GM23338 (cell line): Measurements from ENCODE around the gene APMAP. TPM values are rescaled to one million over a fixed set of nuclear protein-coding genes. Genes with fewer than 3 reads are reported as not detected.

ENCODE experiments used
- ATAC-seq: fragments of 200-7000 bp; cut with Tn5 transposase; 3 replicates; pipeline ENCODE4 v1.9.1; 2020
- DNase-seq: peaks from one replicate; pipeline ENCODE4 v3.0.0-alpha.2; 2015; ENCODE audit warnings: low spot score
- H2AFZ ChIP-seq: fragments of 200-600 bp; sonication (generic); 2 replicates; pipeline ENCODE4 v1.8.0; 2016; ENCODE audit warnings: antibody characterized with exemption, mild to moderate bottlenecking, moderate library complexity
- H3F3A ChIP-seq: fragments of 200-600 bp; sonication (generic); replicated peaks from 2 replicates; pipeline ENCODE4 v1.8.0; 2017; ENCODE audit warnings: antibody characterized with exemption, mixed run types, low read depth
- H3K27ac ChIP-seq: fragments of 200-600 bp; sonication (generic); 2 replicates; pipeline ENCODE4 v1.6.1; 2016; ENCODE audit warnings: low read depth
- H3K27me3 ChIP-seq: fragments of 200-600 bp; sonication (generic); 2 replicates; pipeline ENCODE4 v1.8.0; 2016; ENCODE audit warnings: mild to moderate bottlenecking, mixed run types, moderate library complexity; ENCODE audit not compliant: insufficient read depth
- H3K36me3 ChIP-seq: fragments of 200-600 bp; sonication (generic); 2 replicates; pipeline ENCODE4 v1.8.0; 2016; ENCODE audit warnings: mild to moderate bottlenecking; ENCODE audit not compliant: insufficient read depth
- H3K4me1 ChIP-seq: fragments of 200-600 bp; sonication (generic); 2 replicates; pipeline ENCODE4 v1.8.0; 2016; ENCODE audit warnings: mild to moderate bottlenecking, moderate library complexity; ENCODE audit not compliant: insufficient read depth
- H3K4me2 ChIP-seq: fragments of 200-600 bp; sonication (generic); 2 replicates; pipeline ENCODE4 v1.7.1; 2017; ENCODE audit warnings: mixed run types
- H3K4me3 ChIP-seq: fragments of 200-600 bp; sonication (generic); 2 replicates; pipeline ENCODE4 v1.6.1; 2016; ENCODE audit warnings: mixed run types
- H3K79me2 ChIP-seq: fragments of 200-600 bp; sonication (generic); replicated peaks from 2 replicates; pipeline ENCODE4 v1.8.0; 2017; ENCODE audit warnings: mild to moderate bottlenecking; ENCODE audit not compliant: insufficient read depth
- H3K9me2 ChIP-seq: fragments of 200-600 bp; sonication (generic); 2 replicates; pipeline ENCODE4 v1.8.0; 2017; ENCODE audit not compliant: insufficient read depth
- H4K20me1 ChIP-seq: fragments of 200-600 bp; sonication (generic); replicated peaks from 2 replicates; pipeline ENCODE4 v1.8.0; 2017; ENCODE audit warnings: mild to moderate bottlenecking; ENCODE audit not compliant: insufficient read depth
- H3K27ac Mint-ChIP-seq: 2 replicates; pipeline ENCODE4 v1.8.0; 2020; ENCODE audit warnings: inconsistent platforms, mild to moderate bottlenecking, moderate library complexity, mixed read lengths
- H3K27me3 Mint-ChIP-seq: 3 replicates; pipeline ENCODE4 v1.8.0; 2022; ENCODE audit warnings: low read depth, mild to moderate bottlenecking, moderate library complexity, mixed read lengths, inconsistent platforms; ENCODE audit not compliant: insufficient read depth, poor library complexity
- H3K36me3 Mint-ChIP-seq: 3 replicates; pipeline ENCODE4 v1.8.0; 2021; ENCODE audit warnings: low read depth, mild to moderate bottlenecking, inconsistent platforms, moderate library complexity, mixed read lengths
- H3K4me1 Mint-ChIP-seq: 3 replicates; pipeline ENCODE4 v1.8.0; 2020; ENCODE audit warnings: mild to moderate bottlenecking, inconsistent platforms, mixed read lengths
- H3K4me3 Mint-ChIP-seq: 3 replicates; pipeline ENCODE4 v1.8.0; 2021; ENCODE audit warnings: moderate library complexity, mild to moderate bottlenecking, inconsistent platforms, mixed read lengths
- H3K9me3 Mint-ChIP-seq: 3 replicates; pipeline ENCODE4 v1.8.0; 2020; ENCODE audit warnings: moderate library complexity, mild to moderate bottlenecking, inconsistent platforms, mixed read lengths
- EZH2 ChIP-seq: fragments of 200-600 bp; sonication (generic); IDR thresholded peaks from one replicate; pipeline ENCODE4 v1.8.0; 2017; ENCODE audit warnings: antibody characterized with exemption, mild to moderate bottlenecking, low read depth; ENCODE audit not compliant: unreplicated experiment
- JUNB ChIP-seq: IDR thresholded peaks from one replicate; pipeline ENCODE4 v1.6.1; 2016; ENCODE audit warnings: antibody characterized with exemption; ENCODE audit not compliant: unreplicated experiment
- NANOG ChIP-seq: IDR thresholded peaks from 2 replicates; pipeline ENCODE4 v1.6.1; 2016; ENCODE audit warnings: antibody characterized with exemption, borderline replicate concordance
- ZNF114 ChIP-seq: fragments of 250-450 bp; sonication (Bioruptor Pico); IDR thresholded peaks from 2 replicates; pipeline ENCODE4 v1.5.0; 2020; ENCODE audit warnings: mild to moderate bottlenecking, moderate library complexity
- polyA plus RNA-seq: library from polyadenylated mRNA; unstranded; fragments of >200 nt; fragmentation: Nextera tagmentation; extraction: Ambion mirVana; gene quantifications from 2 replicates; pipeline ENCODE4 v1.2.1, GENCODE V29; 2016
- total RNA-seq: library from RNA; depleted of rRNA; stranded (reverse); fragments of >200 nt; shearing (Covaris generic); gene quantifications from 2 replicates; pipeline ENCODE4 v1.2.3, GENCODE V29; 2014
- TF ChIP-seq, protein P1 (sequence below): fragments of 250-450 bp; sonication (Bioruptor Pico); IDR thresholded peaks from 2 replicates; pipeline ENCODE4 v1.5.0; 2020; ENCODE audit warnings: mild to moderate bottlenecking, moderate library complexity
- TF ChIP-seq, protein P2 (sequence below): IDR thresholded peaks from one replicate; pipeline ENCODE4 v1.6.1; 2018; ENCODE audit warnings: antibody characterized with exemption; ENCODE audit not compliant: unreplicated experiment

Gene APMAP
- total and polyA plus RNA-seq, 2 experiments from 2014 or later, result 31.7 to 72.3 TPM

DNA sequence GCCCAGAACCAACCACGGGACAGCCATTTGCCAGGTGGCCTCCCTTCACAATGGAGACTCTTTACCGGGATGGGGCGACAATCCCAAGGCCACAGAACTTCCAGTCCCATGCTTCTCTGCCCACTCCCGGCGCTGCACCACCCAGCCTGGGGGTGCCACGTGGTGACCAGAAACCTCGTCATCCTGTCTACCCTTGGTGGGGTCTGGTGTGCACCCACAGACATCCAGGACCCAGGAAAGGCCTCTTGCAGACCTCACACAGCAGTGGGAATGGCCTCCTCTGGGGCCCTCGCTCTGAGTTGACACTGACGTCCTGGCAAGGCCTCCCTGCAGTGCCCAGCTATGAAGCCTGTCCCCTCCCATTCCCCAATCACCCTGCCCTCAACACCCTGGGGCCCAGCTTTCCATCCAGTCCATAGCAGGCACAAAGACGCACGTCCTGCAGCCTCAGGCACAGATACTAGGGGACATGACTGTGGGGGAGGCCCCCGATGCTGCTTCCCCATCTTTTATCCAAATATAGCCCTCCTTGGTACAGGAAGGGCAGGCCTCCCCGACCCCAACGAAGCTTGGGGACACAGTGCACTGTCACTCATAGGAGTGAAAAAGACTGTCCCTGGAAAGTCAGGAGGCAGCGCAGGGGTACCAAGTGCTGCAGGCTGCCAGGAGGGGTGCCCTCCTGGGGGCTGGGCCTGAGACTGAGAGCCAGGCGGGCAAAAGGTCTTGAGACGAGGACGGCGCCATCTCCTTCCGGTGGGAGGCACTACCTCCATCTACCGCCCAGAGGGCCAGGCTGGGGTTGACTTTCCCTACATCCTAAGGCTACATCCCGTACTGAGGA, 36.3 kb downstream of the APMAP start (continued):
- TF ChIP-seq, protein P1, sequence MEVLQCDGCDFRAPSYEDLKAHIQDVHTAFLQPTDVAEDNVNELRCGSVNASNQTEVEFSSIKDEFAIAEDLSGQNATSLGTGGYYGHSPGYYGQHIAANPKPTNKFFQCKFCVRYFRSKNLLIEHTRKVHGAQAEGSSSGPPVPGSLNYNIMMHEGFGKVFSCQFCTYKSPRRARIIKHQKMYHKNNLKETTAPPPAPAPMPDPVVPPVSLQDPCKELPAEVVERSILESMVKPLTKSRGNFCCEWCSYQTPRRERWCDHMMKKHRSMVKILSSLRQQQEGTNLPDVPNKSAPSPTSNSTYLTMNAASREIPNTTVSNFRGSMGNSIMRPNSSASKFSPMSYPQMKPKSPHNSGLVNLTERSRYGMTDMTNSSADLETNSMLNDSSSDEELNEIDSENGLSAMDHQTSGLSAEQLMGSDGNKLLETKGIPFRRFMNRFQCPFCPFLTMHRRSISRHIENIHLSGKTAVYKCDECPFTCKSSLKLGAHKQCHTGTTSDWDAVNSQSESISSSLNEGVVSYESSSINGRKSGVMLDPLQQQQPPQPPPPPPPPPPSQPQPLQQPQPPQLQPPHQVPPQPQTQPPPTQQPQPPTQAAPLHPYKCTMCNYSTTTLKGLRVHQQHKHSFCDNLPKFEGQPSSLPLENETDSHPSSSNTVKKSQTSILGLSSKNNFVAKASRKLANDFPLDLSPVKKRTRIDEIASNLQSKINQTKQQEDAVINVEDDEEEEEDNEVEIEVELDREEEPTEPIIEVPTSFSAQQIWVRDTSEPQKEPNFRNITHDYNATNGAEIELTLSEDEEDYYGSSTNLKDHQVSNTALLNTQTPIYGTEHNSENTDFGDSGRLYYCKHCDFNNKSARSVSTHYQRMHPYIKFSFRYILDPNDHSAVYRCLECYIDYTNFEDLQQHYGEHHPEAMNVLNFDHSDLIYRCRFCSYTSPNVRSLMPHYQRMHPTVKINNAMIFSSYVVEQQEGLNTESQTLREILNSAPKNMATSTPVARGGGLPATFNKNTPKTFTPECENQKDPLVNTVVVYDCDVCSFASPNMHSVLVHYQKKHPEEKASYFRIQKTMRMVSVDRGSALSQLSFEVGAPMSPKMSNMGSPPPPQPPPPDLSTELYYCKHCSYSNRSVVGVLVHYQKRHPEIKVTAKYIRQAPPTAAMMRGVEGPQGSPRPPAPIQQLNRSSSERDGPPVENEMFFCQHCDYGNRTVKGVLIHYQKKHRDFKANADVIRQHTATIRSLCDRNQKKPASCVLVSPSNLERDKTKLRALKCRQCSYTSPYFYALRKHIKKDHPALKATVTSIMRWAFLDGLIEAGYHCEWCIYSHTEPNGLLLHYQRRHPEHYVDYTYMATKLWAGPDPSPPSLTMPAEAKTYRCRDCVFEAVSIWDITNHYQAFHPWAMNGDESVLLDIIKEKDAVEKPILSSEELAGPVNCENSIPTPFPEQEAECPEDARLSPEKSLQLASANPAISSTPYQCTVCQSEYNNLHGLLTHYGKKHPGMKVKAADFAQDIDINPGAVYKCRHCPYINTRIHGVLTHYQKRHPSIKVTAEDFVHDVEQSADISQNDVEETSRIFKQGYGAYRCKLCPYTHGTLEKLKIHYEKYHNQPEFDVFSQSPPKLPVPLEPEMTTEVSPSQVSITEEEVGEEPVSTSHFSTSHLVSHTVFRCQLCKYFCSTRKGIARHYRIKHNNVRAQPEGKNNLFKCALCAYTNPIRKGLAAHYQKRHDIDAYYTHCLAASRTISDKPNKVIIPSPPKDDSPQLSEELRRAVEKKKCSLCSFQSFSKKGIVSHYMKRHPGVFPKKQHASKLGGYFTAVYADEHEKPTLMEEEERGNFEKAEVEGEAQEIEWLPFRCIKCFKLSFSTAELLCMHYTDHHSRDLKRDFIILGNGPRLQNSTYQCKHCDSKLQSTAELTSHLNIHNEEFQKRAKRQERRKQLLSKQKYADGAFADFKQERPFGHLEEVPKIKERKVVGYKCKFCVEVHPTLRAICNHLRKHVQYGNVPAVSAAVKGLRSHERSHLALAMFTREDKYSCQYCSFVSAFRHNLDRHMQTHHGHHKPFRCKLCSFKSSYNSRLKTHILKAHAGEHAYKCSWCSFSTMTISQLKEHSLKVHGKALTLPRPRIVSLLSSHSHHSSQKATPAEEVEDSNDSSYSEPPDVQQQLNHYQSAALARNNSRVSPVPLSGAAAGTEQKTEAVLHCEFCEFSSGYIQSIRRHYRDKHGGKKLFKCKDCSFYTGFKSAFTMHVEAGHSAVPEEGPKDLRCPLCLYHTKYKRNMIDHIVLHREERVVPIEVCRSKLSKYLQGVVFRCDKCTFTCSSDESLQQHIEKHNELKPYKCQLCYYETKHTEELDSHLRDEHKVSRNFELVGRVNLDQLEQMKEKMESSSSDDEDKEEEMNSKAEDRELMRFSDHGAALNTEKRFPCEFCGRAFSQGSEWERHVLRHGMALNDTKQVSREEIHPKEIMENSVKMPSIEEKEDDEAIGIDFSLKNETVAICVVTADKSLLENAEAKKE (CRISPR knock-in tag), result no peak
- TF ChIP-seq, protein P2, sequence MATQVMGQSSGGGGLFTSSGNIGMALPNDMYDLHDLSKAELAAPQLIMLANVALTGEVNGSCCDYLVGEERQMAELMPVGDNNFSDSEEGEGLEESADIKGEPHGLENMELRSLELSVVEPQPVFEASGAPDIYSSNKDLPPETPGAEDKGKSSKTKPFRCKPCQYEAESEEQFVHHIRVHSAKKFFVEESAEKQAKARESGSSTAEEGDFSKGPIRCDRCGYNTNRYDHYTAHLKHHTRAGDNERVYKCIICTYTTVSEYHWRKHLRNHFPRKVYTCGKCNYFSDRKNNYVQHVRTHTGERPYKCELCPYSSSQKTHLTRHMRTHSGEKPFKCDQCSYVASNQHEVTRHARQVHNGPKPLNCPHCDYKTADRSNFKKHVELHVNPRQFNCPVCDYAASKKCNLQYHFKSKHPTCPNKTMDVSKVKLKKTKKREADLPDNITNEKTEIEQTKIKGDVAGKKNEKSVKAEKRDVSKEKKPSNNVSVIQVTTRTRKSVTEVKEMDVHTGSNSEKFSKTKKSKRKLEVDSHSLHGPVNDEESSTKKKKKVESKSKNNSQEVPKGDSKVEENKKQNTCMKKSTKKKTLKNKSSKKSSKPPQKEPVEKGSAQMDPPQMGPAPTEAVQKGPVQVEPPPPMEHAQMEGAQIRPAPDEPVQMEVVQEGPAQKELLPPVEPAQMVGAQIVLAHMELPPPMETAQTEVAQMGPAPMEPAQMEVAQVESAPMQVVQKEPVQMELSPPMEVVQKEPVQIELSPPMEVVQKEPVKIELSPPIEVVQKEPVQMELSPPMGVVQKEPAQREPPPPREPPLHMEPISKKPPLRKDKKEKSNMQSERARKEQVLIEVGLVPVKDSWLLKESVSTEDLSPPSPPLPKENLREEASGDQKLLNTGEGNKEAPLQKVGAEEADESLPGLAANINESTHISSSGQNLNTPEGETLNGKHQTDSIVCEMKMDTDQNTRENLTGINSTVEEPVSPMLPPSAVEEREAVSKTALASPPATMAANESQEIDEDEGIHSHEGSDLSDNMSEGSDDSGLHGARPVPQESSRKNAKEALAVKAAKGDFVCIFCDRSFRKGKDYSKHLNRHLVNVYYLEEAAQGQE, result no peak
- no peak for TF ChIP-seq JUNB

DNA sequence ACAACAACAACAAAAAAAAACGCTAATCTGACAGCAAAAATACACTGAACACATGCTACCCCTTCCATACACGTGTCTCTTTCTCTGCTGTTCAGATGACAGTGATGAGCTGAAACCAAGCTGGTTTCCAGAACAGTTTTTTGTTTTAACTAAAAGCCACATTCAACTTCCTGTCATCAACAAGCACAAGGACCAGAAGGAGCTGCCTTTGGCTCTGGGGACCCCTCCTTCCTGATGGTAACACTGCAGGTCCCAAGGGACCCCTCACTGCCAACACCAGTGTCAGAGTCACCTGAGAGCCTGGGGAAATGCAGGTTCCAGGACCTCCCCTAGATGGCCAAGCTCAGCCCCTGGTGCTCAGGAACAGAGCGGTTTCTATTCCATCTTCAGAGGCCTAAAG, 37.5 kb downstream of the APMAP start:
- Histone ChIP-seq H4K20me1 (no peaks in the 10 kb centered on the region; the same call in 1 of the 2 replicates), H3K79me2 (no peaks in the 10 kb centered on the region), H3K36me3 (no peaks in the 10 kb centered on the region), H3K4me2 (no peak overlapping the region), H3K27ac (no peak overlapping the region), H3K9me2 (no peaks in the 10 kb centered on the region), H3K4me1 (no peaks in the 10 kb centered on the region), H3F3A (no peaks in the 10 kb centered on the region), H3K4me3 (no peak overlapping the region), H2AFZ (no peak overlapping the region), H3K27me3 (no peaks in the 10 kb centered on the region)
- H3K4me1 Mint-ChIP-seq, result peaks cover 9% of the 10 kb centered on the region; the same call in 2 of the 3 replicates
- H3K27ac Mint-ChIP-seq, result no peak overlapping the region
- ATAC-seq, result no peak
- H3K9me3 Mint-ChIP-seq, result no peaks in the 10 kb centered on the region; the same call in 2 of the 3 replicates
- no peak for DNase-seq
- peaks cover 3% of the 10 kb centered on the region; the same call in 1 of the 3 replicates for H3K36me3 Mint-ChIP-seq
- no peak overlapping the region for H3K4me3 Mint-ChIP-seq
- H3K27me3 Mint-ChIP-seq, result peaks cover 2% of the 10 kb centered on the region
- TF ChIP-seq, protein P2, result no peak
- TF ChIP-seq EZH2, result no peak
- TF ChIP-seq NANOG, result no peak
- TF ChIP-seq ZNF114 (CRISPR knock-in tag), result no peak
- no peak for TF ChIP-seq JUNB
